Endothelial cell (in vitro differentiated cells): ENCODE measurements around the gene MCHR1. TPM values are rescaled to one million over a fixed set of nuclear protein-coding genes. Genes with fewer than 3 reads are reported as not detected.

ENCODE experiments used
- DNase-seq: peaks from one replicate; pipeline ENCODE4 v3.0.0; 2021; ENCODE audit warnings: low spot score
- H3K27ac Mint-ChIP-seq: one replicate; pipeline ENCODE4 v1.8.0; 2021; ENCODE audit warnings: mixed read lengths, inconsistent platforms; ENCODE audit not compliant: unreplicated experiment
- H3K27me3 Mint-ChIP-seq: one replicate; pipeline ENCODE4 v1.8.0; 2021; ENCODE audit warnings: mild to moderate bottlenecking, moderate library complexity, mixed read lengths, inconsistent platforms; ENCODE audit not compliant: unreplicated experiment
- H3K36me3 Mint-ChIP-seq: one replicate; pipeline ENCODE4 v1.8.0; 2021; ENCODE audit warnings: mild to moderate bottlenecking, low read depth, mixed read lengths, inconsistent platforms; ENCODE audit not compliant: unreplicated experiment
- H3K4me1 Mint-ChIP-seq: one replicate; pipeline ENCODE4 v1.8.0; 2021; ENCODE audit warnings: mild to moderate bottlenecking, mixed read lengths, inconsistent platforms; ENCODE audit not compliant: unreplicated experiment
- H3K4me3 Mint-ChIP-seq: one replicate; pipeline ENCODE4 v1.8.0; 2021; ENCODE audit warnings: mild to moderate bottlenecking, mixed read lengths, inconsistent platforms; ENCODE audit not compliant: unreplicated experiment
- H3K9me3 Mint-ChIP-seq: one replicate; pipeline ENCODE4 v1.8.0; 2021; ENCODE audit warnings: mixed read lengths, inconsistent platforms; ENCODE audit not compliant: unreplicated experiment
- CTCF ChIP-seq: fragments of 200-600 bp; sonication (generic); IDR thresholded peaks from one replicate; pipeline ENCODE4 v1.5.0; 2021; ENCODE audit warnings: antibody characterized with exemption; ENCODE audit not compliant: unreplicated experiment
- total RNA-seq: library from RNA; stranded (reverse); fragmentation: NEBNext Ultra II Directional; extraction: Animal tissue kit (Norgen Biotek cat#: 25700); gene quantifications from one replicate; pipeline ENCODE4 v1.2.1, GENCODE V29; 2021; ENCODE audit not compliant: unreplicated experiment

The MCHR1 gene
- total RNA-seq, 1 donor from 2014 or later, result 6.6 TPM

GRCh38 chr22:40726514-40726913 lies 47.2 kb downstream of the MCHR1 start:
- H3K36me3 Mint-ChIP-seq, result no peaks in the 10 kb centered on the region
- no peak overlapping the region for H3K4me3 Mint-ChIP-seq
- no peak for TF ChIP-seq CTCF
- H3K9me3 Mint-ChIP-seq, result no peaks in the 10 kb centered on the region
- no peak overlapping the region for H3K27ac Mint-ChIP-seq
- H3K4me1 Mint-ChIP-seq, result peaks cover 10% of the 10 kb centered on the region
- H3K27me3 Mint-ChIP-seq, result no peaks in the 10 kb centered on the region
- no peak for DNase-seq

- no peak for TF ChIP-seq CTCF
- H3K36me3 Mint-ChIP-seq, result no peaks in the 10 kb centered on the region
- H3K4me1 Mint-ChIP-seq, result peaks cover 14% of the 10 kb centered on the region
- no peak overlapping the region for H3K27ac Mint-ChIP-seq
- no peaks in the 10 kb centered on the region for H3K27me3 Mint-ChIP-seq
- H3K9me3 Mint-ChIP-seq, result no peaks in the 10 kb centered on the region
- no peak overlapping the region for H3K4me3 Mint-ChIP-seq
- DNase-seq, result no peak
These were observed 48.0 kb downstream of the MCHR1 start for GRCh38 chr22:40727070-40727963.

DNA sequence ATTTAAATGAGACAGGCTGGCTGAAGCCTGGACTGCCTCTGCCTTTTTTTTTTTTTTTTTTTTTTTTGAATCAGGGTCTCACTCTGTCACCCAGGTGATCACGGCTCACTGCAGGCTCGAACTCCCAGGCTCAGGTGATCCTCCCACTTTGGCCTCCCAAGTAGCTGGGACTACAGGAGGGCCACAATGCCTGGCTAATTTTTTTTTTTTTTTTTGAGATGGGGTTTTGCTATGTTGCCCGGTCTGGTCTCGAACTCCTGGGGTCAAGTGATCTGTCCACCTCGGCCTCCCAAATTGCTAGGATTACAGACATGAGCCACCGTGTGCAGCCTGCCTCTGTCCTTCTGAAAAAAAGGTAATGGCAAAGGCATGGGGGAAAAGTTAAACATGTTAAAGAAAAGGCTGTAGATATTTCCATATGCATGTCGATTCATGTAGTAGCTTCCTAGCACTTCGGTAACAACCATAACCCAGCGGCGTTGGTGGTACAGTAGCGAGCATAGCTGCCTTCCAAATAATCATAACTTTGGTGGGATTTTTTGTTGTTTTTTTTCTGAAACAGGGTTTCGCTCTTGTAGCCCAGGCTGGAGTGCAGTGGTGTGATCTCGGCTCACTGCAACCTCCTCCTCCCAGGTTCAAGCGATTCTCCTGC lies 48.8 kb downstream of the MCHR1 start:
- H3K27ac Mint-ChIP-seq, result no peak overlapping the region
- H3K4me1 Mint-ChIP-seq, result peaks cover 21% of the 10 kb centered on the region
- no peaks in the 10 kb centered on the region for H3K36me3 Mint-ChIP-seq
- no peak for TF ChIP-seq CTCF
- no peaks in the 10 kb centered on the region for H3K27me3 Mint-ChIP-seq
- DNase-seq, result no peak
- H3K4me3 Mint-ChIP-seq, result no peak overlapping the region
- H3K9me3 Mint-ChIP-seq, result no peaks in the 10 kb centered on the region

- Mint-ChIP-seq H3K27me3 (no peaks in the 10 kb centered on the region), H3K4me1 (peaks cover 22% of the 10 kb centered on the region), H3K36me3 (no peaks in the 10 kb centered on the region), H3K9me3 (no peaks in the 10 kb centered on the region), H3K27ac (peak overlapping the region; percentile 68), H3K4me3 (no peak overlapping the region)
- DNase-seq, result no peak
- no peak for TF ChIP-seq CTCF
These were observed 49.5 kb downstream of the MCHR1 start for GRCh38 chr22:40728731-40729189.

- DNase-seq, result no peak
- no peaks in the 10 kb centered on the region for H3K27me3 Mint-ChIP-seq
- H3K4me1 Mint-ChIP-seq, result peaks cover 22% of the 10 kb centered on the region
- TF ChIP-seq CTCF, result no peak
- no peaks in the 10 kb centered on the region for H3K36me3 Mint-ChIP-seq
- H3K9me3 Mint-ChIP-seq, result no peaks in the 10 kb centered on the region
- H3K27ac Mint-ChIP-seq, result no peak overlapping the region
- H3K4me3 Mint-ChIP-seq, result no peak overlapping the region
These were observed 50.0 kb downstream of the MCHR1 start for GRCh38 chr22:40729284-40729683.
